ENCODE results near the gene RELT.

Gene RELT

GRCh38 chr11:73401924-73402833 lies 26.0 kb downstream of the RELT start:
- DNase-seq, result no peak

GRCh38 chr11:73402834-73403185 lies 26.6 kb downstream of the RELT start:
- DNase-seq, result no peak

GRCh38 chr11:73403541-73403940 lies 27.3 kb downstream of the RELT start:
- DNase-seq, result no peak

- DNase-seq, result peak in 38 of 56 donors; percentile 16 to 80 (median 52)
These were observed 27.8 kb downstream of the RELT start for GRCh38 chr11:73404048-73404447.

GRCh38 chr11:73404506-73405145 lies 28.4 kb downstream of the RELT start:
- DNase-seq, result no peak

GRCh38 chr11:73405146-73405510 lies 28.9 kb downstream of the RELT start:
- no peak for DNase-seq

GRCh38 chr11:73406131-73406530 lies 29.9 kb downstream of the RELT start:
- DNase-seq, result no peak

- DNase-seq, result no peak
These were observed 30.4 kb downstream of the RELT start for GRCh38 chr11:73406619-73407018.

- DNase-seq, result no peak
These were observed 33.2 kb downstream of the RELT start for GRCh38 chr11:73409431-73409830.

GRCh38 chr11:73410627-73411026 lies 34.4 kb downstream of the RELT start:
- DNase-seq, result no peak

- DNase-seq, result no peak
These were observed 34.8 kb downstream of the RELT start for GRCh38 chr11:73411031-73411430.

GRCh38 chr11:73412308-73412707 lies 36.1 kb downstream of the RELT start:
- DNase-seq, result no peak

GRCh38 chr11:73413256-73413655 lies 37.1 kb downstream of the RELT start:
- no peak for DNase-seq

GRCh38 chr11:73414977-73415651 lies 38.9 kb downstream of the RELT start:
- DNase-seq, result peak in 10 of 56 donors; percentile 17 to 51 (median 34)

GRCh38 chr11:73415854-73416615 lies 39.8 kb downstream of the RELT start:
- DNase-seq, result no peak

GRCh38 chr11:73416786-73417185 lies 40.6 kb downstream of the RELT start:
- DNase-seq, result no peak

- no peak for DNase-seq
These were observed 43.9 kb downstream of the RELT start for GRCh38 chr11:73420136-73420535.

- no peak for DNase-seq
These were observed 46.7 kb downstream of the RELT start for GRCh38 chr11:73422886-73423285.

- DNase-seq, result no peak
These were observed 47.3 kb downstream of the RELT start for GRCh38 chr11:73423506-73423905.

- peak in 1 of 56 donors; percentile 34 for DNase-seq
These were observed 48.9 kb downstream of the RELT start for GRCh38 chr11:73425108-73425507.

- no peak for DNase-seq
These were observed 50.1 kb downstream of the RELT start for GRCh38 chr11:73426219-73426850.
